NCI-H446 treated with DMSO at 0.1 percent for 48 hours (cell line): ENCODE results near the gene URGCP.

Experiments used
- DNase-seq: peaks from one replicate; lab custom pipeline; 2025; lab: John Stamatoyannopoulos, UW

URGCP gene

GRCh38 chr7:43906331-43907010 lies at the start of gene URGCP:
TSS of gene URGCP (minus strand) at chr7:43906596. CDS start at chr7:43906575, 21 bp downstream.
- DNase-seq: no peak

GRCh38 chr7:43956027-43956426 lies 49.6 kb upstream of the URGCP start:
- DNase-seq: no peak

GRCh38 chr7:43954524-43955228 lies 48.3 kb upstream of the URGCP start:
- DNase-seq: peak; percentile 56

- DNase-seq: no peak
These were observed 46.7 kb upstream of the URGCP start for GRCh38 chr7:43953071-43953470.

GRCh38 chr7:43952028-43952427 lies 45.6 kb upstream of the URGCP start:
- no peak for DNase-seq

GRCh38 chr7:43944286-43944685 lies 37.9 kb upstream of the URGCP start:
- no peak for DNase-seq

- no peak for DNase-seq
These were observed 37.2 kb upstream of the URGCP start for GRCh38 chr7:43943417-43944187.

- DNase-seq: no peak
These were observed 36.6 kb upstream of the URGCP start for GRCh38 chr7:43942997-43943396.

GRCh38 chr7:43942250-43942649 lies 35.9 kb upstream of the URGCP start:
- no peak for DNase-seq

- no peak for DNase-seq
These were observed 32.6 kb upstream of the URGCP start for GRCh38 chr7:43938892-43939482.

- no peak for DNase-seq
These were observed 31.0 kb upstream of the URGCP start for GRCh38 chr7:43937444-43937843.

GRCh38 chr7:43933902-43934560 lies 27.6 kb upstream of the URGCP start:
- DNase-seq: no peak

GRCh38 chr7:43931346-43931745 lies 24.9 kb upstream of the URGCP start:
- DNase-seq: no peak

- DNase-seq: no peak
These were observed 23.4 kb upstream of the URGCP start for GRCh38 chr7:43929529-43930457.

GRCh38 chr7:43927810-43928209 lies 21.4 kb upstream of the URGCP start:
- DNase-seq: no peak

GRCh38 chr7:43926798-43927123 lies 20.4 kb upstream of the URGCP start:
- DNase-seq: no peak

- peak; percentile 62 for DNase-seq
These were observed 19.8 kb upstream of the URGCP start, which contains the start of gene UBE2D4 for GRCh38 chr7:43925984-43926797. TSS of gene UBE2D4 (plus strand) at chr7:43926436. CDS start at chr7:43926533, 97 bp downstream.

GRCh38 chr7:43922726-43923125 lies 16.3 kb upstream of the URGCP start:
- DNase-seq: no peak

GRCh38 chr7:43921423-43921822 lies 15.0 kb upstream of the URGCP start:
- DNase-seq: no peak

GRCh38 chr7:43915907-43916306 lies 9.5 kb upstream of the URGCP start:
- no peak for DNase-seq
